Measurements from ENCODE around the gene KIAA0753. TPM values are rescaled to one million over a fixed set of nuclear protein-coding genes. Genes with fewer than 3 reads are reported as not detected.

Gene KIAA0753
- total RNA-seq, 4 donors from 2014 or later: 14.7 to 36.3 (median 23.3) TPM

- Histone ChIP-seq H3K27ac (no peak overlapping the region), H3K9me3 (no peaks in the 10 kb centered on the region), H3K4me3 (no peak overlapping the region), H3K4me1 (no peaks in the 10 kb centered on the region), H3K36me3 (peaks cover 0 to 87% (median 3%) of the 10 kb centered on the region in 3 donors), H3K27me3 (no peaks in the 10 kb centered on the region)
- DNase-seq: no peak
- TF ChIP-seq CTCF (IDR thresholded peaks at IDR 0.05) (no peak), POLR2A (IDR thresholded peaks at IDR 0.05) (no peak)
Observed at GRCh38 chr17:6591599-6592158, 48.8 kb downstream of the KIAA0753 start.

- TF ChIP-seq CTCF (IDR thresholded peaks at IDR 0.05) (no peak), POLR2A (IDR thresholded peaks at IDR 0.05) (no peak)
- Histone ChIP-seq H3K27ac (no peak overlapping the region), H3K4me3 (no peak overlapping the region), H3K36me3 (peaks cover 0 to 86% (median 3%) of the 10 kb centered on the region in 3 donors), H3K4me1 (no peaks in the 10 kb centered on the region), H3K27me3 (no peaks in the 10 kb centered on the region), H3K9me3 (no peaks in the 10 kb centered on the region)
- DNase-seq: no peak
Observed at GRCh38 chr17:6589266-6589946, 51.1 kb downstream of the KIAA0753 start.

GRCh38 chr17:6588165-6588564, 52.3 kb downstream of the KIAA0753 start:
- Histone ChIP-seq H3K9me3 (no peaks in the 10 kb centered on the region), H3K4me3 (no peak overlapping the region), H3K27ac (no peak overlapping the region), H3K4me1 (no peaks in the 10 kb centered on the region), H3K36me3 (peaks cover 0 to 85% (median 3%) of the 10 kb centered on the region in 3 donors), H3K27me3 (no peaks in the 10 kb centered on the region)
- TF ChIP-seq CTCF (IDR thresholded peaks at IDR 0.05): no peak
- no peak for TF ChIP-seq POLR2A (IDR thresholded peaks at IDR 0.05)
- DNase-seq: no peak

- no peaks in the 10 kb centered on the region for H3K27me3 ChIP-seq
- no peak for TF ChIP-seq POLR2A (IDR thresholded peaks at IDR 0.05)
- peaks cover 0 to 85% (median 3%) of the 10 kb centered on the region in 3 donors for H3K36me3 ChIP-seq
- DNase-seq: no peak
- no peak overlapping the region for H3K4me3 ChIP-seq
- H3K4me1 ChIP-seq: no peaks in the 10 kb centered on the region
- no peak overlapping the region for H3K27ac ChIP-seq
- H3K9me3 ChIP-seq: no peaks in the 10 kb centered on the region
Observed at GRCh38 chr17:6587310-6587709, 53.2 kb downstream of the KIAA0753 start.

GRCh38 chr17:6583411-6583810, 57.1 kb downstream of the KIAA0753 start:
- DNase-seq: no peak
- Histone ChIP-seq H3K27me3 (no peaks in the 10 kb centered on the region), H3K27ac (no peak overlapping the region), H3K9me3 (no peaks in the 10 kb centered on the region), H3K36me3 (peaks cover 0 to 74% (median 0%) of the 10 kb centered on the region in 3 donors), H3K4me3 (no peak overlapping the region), H3K4me1 (no peaks in the 10 kb centered on the region)
- no peak for TF ChIP-seq POLR2A (IDR thresholded peaks at IDR 0.05)
- TF ChIP-seq CTCF (IDR thresholded peaks at IDR 0.05): no peak

GRCh38 chr17:6580625-6581024, 59.9 kb downstream of the KIAA0753 start:
- Histone ChIP-seq H3K9me3 (no peaks in the 10 kb centered on the region), H3K27me3 (no peaks in the 10 kb centered on the region), H3K27ac (no peak overlapping the region), H3K4me3 (no peak overlapping the region), H3K36me3 (peaks cover 0 to 48% (median 0%) of the 10 kb centered on the region in 3 donors), H3K4me1 (peaks cover 0 to 6% (median 2%) of the 10 kb centered on the region in 4 donors)
- TF ChIP-seq POLR2A (IDR thresholded peaks at IDR 0.05): no peak
- no peak for DNase-seq

Measured in Peyer's patch (tissue), 4 donors.